DOHH2 (cell line): Measurements from ENCODE around the gene NINJ1.

Experiments used
- H3F3A ChIP-seq: fragments of 200-600 bp; sonication (generic), shearing (Covaris generic); 2 replicates; pipeline ENCODE4 v1.6.0; 2016; ENCODE audit warnings: antibody characterized with exemption, mild to moderate bottlenecking; ENCODE audit not compliant: control insufficient read depth, insufficient read depth
- H3K27ac ChIP-seq: fragments of 200-600 bp; sonication (generic); 2 replicates; pipeline ENCODE4 v1.5.1; 2014; ENCODE audit warnings: low read depth, mild to moderate bottlenecking, low read length, moderate library complexity
- H3K27me3 ChIP-seq: fragments of 200-600 bp; sonication (generic); 2 replicates; pipeline ENCODE4 v1.6.1; 2014; ENCODE audit warnings: mild to moderate bottlenecking, low read length, mixed read lengths; ENCODE audit not compliant: control insufficient read depth
- H3K36me3 ChIP-seq: fragments of 200-600 bp; sonication (generic); 2 replicates; pipeline ENCODE4 v1.6.1; 2014; ENCODE audit warnings: mild to moderate bottlenecking, low read length, moderate library complexity, mixed read lengths; ENCODE audit not compliant: control insufficient read depth
- H3K4me1 ChIP-seq: fragments of 200-600 bp; sonication (generic); 2 replicates; pipeline ENCODE4 v1.6.1; 2014; ENCODE audit warnings: mild to moderate bottlenecking, low read length, mixed read lengths; ENCODE audit not compliant: control insufficient read depth
- H3K4me2 ChIP-seq: fragments of 200-600 bp; sonication (generic); 2 replicates; pipeline ENCODE4 v1.6.0; 2014; ENCODE audit warnings: mild to moderate bottlenecking, low read length, moderate library complexity
- H3K4me3 ChIP-seq: fragments of 200-600 bp; sonication (generic); 2 replicates; pipeline ENCODE4 v1.5.1; 2014; ENCODE audit warnings: mild to moderate bottlenecking, low read length, mixed read lengths
- H3K79me2 ChIP-seq: fragments of 200-600 bp; sonication (generic); 2 replicates; pipeline ENCODE4 v1.6.1; 2014; ENCODE audit warnings: mild to moderate bottlenecking, low read length, mixed read lengths; ENCODE audit not compliant: control insufficient read depth
- H3K9me2 ChIP-seq: fragments of 200-600 bp; sonication (generic); replicated peaks from 2 replicates; pipeline ENCODE4 v1.6.1; 2014; ENCODE audit warnings: mild to moderate bottlenecking, low read length, mixed read lengths; ENCODE audit not compliant: control insufficient read depth
- H3K9me3 ChIP-seq: fragments of 200-600 bp; sonication (generic); 2 replicates; pipeline ENCODE4 v1.6.1; 2014; ENCODE audit warnings: antibody characterized with exemption, low read length, mixed read lengths; ENCODE audit not compliant: control insufficient read depth, insufficient read depth
- H4K20me1 ChIP-seq: fragments of 200-600 bp; sonication (generic); 2 replicates; pipeline ENCODE4 v1.6.0; 2014; ENCODE audit warnings: low read depth, mild to moderate bottlenecking, antibody characterized with exemption, low read length, moderate library complexity; ENCODE audit not compliant: control insufficient read depth, insufficient read depth
- CTCF ChIP-seq: fragments of 200-600 bp; sonication (generic); IDR thresholded peaks from one replicate; pipeline ENCODE4 v1.5.1; 2014; ENCODE audit warnings: antibody characterized with exemption, mild to moderate bottlenecking, low read depth, low read length; ENCODE audit not compliant: poor library complexity, severe bottlenecking
- EZH2phosphoT487 ChIP-seq: fragments of 200-600 bp; sonication (generic); IDR thresholded peaks from 2 replicates; pipeline ENCODE4 v1.6.1; 2017; ENCODE audit warnings: borderline replicate concordance, mild to moderate bottlenecking, antibody characterized with exemption, low read length, moderate library complexity, mixed read lengths

NINJ1 gene

GRCh38 chr9:93089024-93089423 is 45.0 kb downstream of the NINJ1 start:
- no peaks in the 10 kb centered on the region for H4K20me1 ChIP-seq
- H3K4me1 ChIP-seq, result peaks cover 39% of the 10 kb centered on the region
- H3K79me2 ChIP-seq, result no peaks in the 10 kb centered on the region
- no peak overlapping the region for H3K4me3 ChIP-seq
- H3F3A ChIP-seq, result peaks cover 10% of the 10 kb centered on the region; the same call in 1 of the 2 replicates
- no peaks in the 10 kb centered on the region for H3K9me2 ChIP-seq
- no peak overlapping the region for H3K4me2 ChIP-seq
- peaks cover 22% of the 10 kb centered on the region for H3K36me3 ChIP-seq
- TF ChIP-seq EZH2phosphoT487 (no peak), CTCF (no peak)
- no peak overlapping the region for H3K27ac ChIP-seq
- no peaks in the 10 kb centered on the region for H3K27me3 ChIP-seq
- no peaks in the 10 kb centered on the region for H3K9me3 ChIP-seq

GRCh38 chr9:93088656-93089015 is 45.4 kb downstream of the NINJ1 start:
- H3K4me2 ChIP-seq, result no peak overlapping the region
- H4K20me1 ChIP-seq, result no peaks in the 10 kb centered on the region
- peaks cover 25% of the 10 kb centered on the region for H3K36me3 ChIP-seq
- no peak overlapping the region for H3K4me3 ChIP-seq
- H3K4me1 ChIP-seq, result peaks cover 35% of the 10 kb centered on the region
- peaks cover 6% of the 10 kb centered on the region; the same call in 1 of the 2 replicates for H3F3A ChIP-seq
- no peak overlapping the region for H3K27ac ChIP-seq
- H3K9me3 ChIP-seq, result no peaks in the 10 kb centered on the region
- no peaks in the 10 kb centered on the region for H3K27me3 ChIP-seq
- no peak for TF ChIP-seq CTCF
- no peaks in the 10 kb centered on the region for H3K79me2 ChIP-seq
- H3K9me2 ChIP-seq, result no peaks in the 10 kb centered on the region

DNA sequence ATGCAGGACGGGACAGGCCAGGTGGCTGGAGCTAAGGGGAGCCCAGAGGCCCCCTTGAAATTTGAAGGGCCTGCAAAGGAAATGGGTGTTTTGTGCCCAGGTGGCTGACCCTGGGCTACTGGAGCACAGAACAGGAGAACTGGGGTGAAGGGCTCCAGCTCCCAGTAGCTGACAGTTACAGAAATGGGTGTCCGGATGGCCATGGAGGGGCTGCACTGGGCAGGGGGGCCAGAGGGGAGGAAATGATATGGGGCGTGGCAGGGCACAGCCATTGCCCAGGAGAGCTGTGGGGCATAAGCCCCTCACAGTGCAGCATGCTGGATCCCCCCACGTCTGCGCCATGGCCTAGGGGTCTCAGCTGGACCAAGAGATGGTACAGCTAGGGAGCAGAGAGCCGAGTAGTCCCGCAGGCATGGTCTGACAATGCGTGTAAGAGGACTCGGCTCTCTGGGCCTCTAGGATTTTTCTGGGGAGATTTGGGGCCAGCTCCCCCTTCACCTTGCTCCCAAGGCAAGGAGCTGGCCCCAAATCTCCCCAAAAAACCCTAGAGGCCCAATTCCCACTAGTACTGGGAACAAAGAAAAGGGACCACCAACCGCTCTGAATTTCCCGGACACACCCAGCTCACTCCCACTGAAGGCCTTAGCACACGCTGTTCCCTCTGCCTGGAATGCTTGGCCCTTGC is 45.9 kb downstream of the NINJ1 start:
- no peaks in the 10 kb centered on the region for H3K9me3 ChIP-seq
- H3K9me2 ChIP-seq, result no peaks in the 10 kb centered on the region
- no peak overlapping the region for H3K4me2 ChIP-seq
- H3K4me1 ChIP-seq, result peaks cover 30% of the 10 kb centered on the region
- no peaks in the 10 kb centered on the region for H4K20me1 ChIP-seq
- no peaks in the 10 kb centered on the region for H3K79me2 ChIP-seq
- TF ChIP-seq CTCF, result no peak
- no peak for TF ChIP-seq EZH2phosphoT487
- H3F3A ChIP-seq, result peaks cover 5% of the 10 kb centered on the region; the same call in 1 of the 2 replicates
- no peak overlapping the region for H3K27ac ChIP-seq
- peaks cover 31% of the 10 kb centered on the region for H3K36me3 ChIP-seq
- no peaks in the 10 kb centered on the region for H3K27me3 ChIP-seq
- H3K4me3 ChIP-seq, result no peak overlapping the region
